Measurements from ENCODE around the gene MON1A.

MON1A gene

GRCh38 chr3:49889296-49889695 is 40.3 kb downstream of the MON1A start:
- no peak for DNase-seq (ENCODE audit: low read depth)

GRCh38 chr3:49886922-49887265 is 42.7 kb downstream of the MON1A start:
- no peak for DNase-seq (ENCODE audit: low read depth)

- no peak for DNase-seq (ENCODE audit: low read depth)
Observed at GRCh38 chr3:49883998-49884397, 45.6 kb downstream of the MON1A start.

GRCh38 chr3:49882166-49882565 is 47.4 kb downstream of the MON1A start:
- DNase-seq (ENCODE audit: low read depth), result no peak

GRCh38 chr3:49880581-49881315 is 48.9 kb downstream of the MON1A start:
- DNase-seq (ENCODE audit: low read depth), result no peak

GRCh38 chr3:49879721-49880120 is 49.9 kb downstream of the MON1A start:
- DNase-seq (ENCODE audit: low read depth), result no peak

GRCh38 chr3:49878686-49879085 is 50.9 kb downstream of the MON1A start:
- DNase-seq (ENCODE audit: low read depth), result no peak

GRCh38 chr3:49877716-49878115 is 51.9 kb downstream of the MON1A start:
- DNase-seq (ENCODE audit: low read depth), result no peak

GRCh38 chr3:49876567-49876966 is 53.0 kb downstream of the MON1A start:
- DNase-seq (ENCODE audit: low read depth), result no peak

GRCh38 chr3:49873623-49874022 is 56.0 kb downstream of the MON1A start:
- no peak for DNase-seq (ENCODE audit: low read depth)

- no peak for DNase-seq (ENCODE audit: low read depth)
Observed at GRCh38 chr3:49872801-49873281, 56.8 kb downstream of the MON1A start.

- DNase-seq (ENCODE audit: low read depth), result no peak
Observed at GRCh38 chr3:49871531-49872153, 58.0 kb downstream of the MON1A start.

- DNase-seq (ENCODE audit: low read depth), result no peak
Observed at GRCh38 chr3:49869525-49870126, 60.0 kb downstream of the MON1A start, which contains the start of gene CAMKV. TSS of gene CAMKV (minus strand) at chr3:49869906. CDS start at chr3:49862388, 7,518 bp downstream.

GRCh38 chr3:49868862-49869466 is 60.6 kb downstream of the MON1A start:
- DNase-seq (ENCODE audit: low read depth), result no peak

GRCh38 chr3:49867871-49868321 is 61.7 kb downstream of the MON1A start:
- no peak for DNase-seq (ENCODE audit: low read depth)

- no peak for DNase-seq (ENCODE audit: low read depth)
Observed at GRCh38 chr3:49867400-49867799, 62.2 kb downstream of the MON1A start.

GRCh38 chr3:49865198-49865784 is 64.3 kb downstream of the MON1A start:
- DNase-seq (ENCODE audit: low read depth), result no peak

- no peak for DNase-seq (ENCODE audit: low read depth)
Observed at GRCh38 chr3:49864505-49864904, 65.1 kb downstream of the MON1A start.

GRCh38 chr3:49859576-49860305 is 69.9 kb downstream of the MON1A start:
- DNase-seq (ENCODE audit: low read depth), result no peak

Data from T follicular helper cell (primary cell).